Gastroesophageal sphincter (tissue), 3 donors: ENCODE results near the gene CA5B.

ENCODE experiments used
- EP300 ChIP-seq: sonication (generic); formaldehyde crosslinking; IDR thresholded peaks from one replicate; pipeline ENCODE4 v1.6.1; 2017; ENCODE audit warnings: antibody characterized with exemption, mild to moderate bottlenecking
- POLR2A ChIP-seq, 2 donors: fragments of 450-650 bp; IDR thresholded peaks; one replicate each; pipeline ENCODE4 v1.6.1; 2017; ENCODE audit warnings: antibody characterized with exemption in 2 of 2, mild to moderate bottlenecking in 2 of 2, moderate library complexity in 1 of 2
- POLR2AphosphoS5 ChIP-seq: sonication (generic); formaldehyde crosslinking; IDR thresholded peaks from one replicate; pipeline ENCODE4 v1.6.1; 2017; ENCODE audit warnings: antibody characterized with exemption
- TF ChIP-seq, protein P1 (sequence below), 4 experiments: fragments of 200-600 bp in 2 of 4; fragments of 450-650 bp in 2 of 4; sonication (generic) in 1 of 4; IDR thresholded peaks; one replicate each; pipeline ENCODE4 v1.5.1; 2017 to 2019; ENCODE audit warnings: antibody characterized with exemption in 4 of 4, mild to moderate bottlenecking in 2 of 4, moderate library complexity in 2 of 4

DNA sequence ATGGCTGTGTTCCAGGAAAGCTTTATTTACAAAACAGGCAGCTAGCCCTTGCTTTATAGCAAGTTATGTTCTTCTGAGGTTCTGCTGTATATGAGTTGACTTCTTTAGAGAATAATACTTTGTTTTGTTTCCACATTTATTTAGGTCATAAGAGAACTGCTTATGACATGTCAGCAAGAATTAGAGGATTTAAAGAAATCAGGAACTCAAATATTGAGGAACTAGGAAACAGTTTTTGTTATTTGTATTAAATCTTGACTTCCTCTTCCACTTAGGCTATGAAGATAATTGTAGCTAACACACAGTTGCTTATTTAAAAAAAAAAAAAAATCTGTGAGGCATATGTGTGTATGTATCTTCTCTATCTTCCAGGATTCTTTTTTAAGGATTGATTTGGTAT lies 66.5 kb downstream of the CA5B start:
- TF ChIP-seq, protein P1, sequence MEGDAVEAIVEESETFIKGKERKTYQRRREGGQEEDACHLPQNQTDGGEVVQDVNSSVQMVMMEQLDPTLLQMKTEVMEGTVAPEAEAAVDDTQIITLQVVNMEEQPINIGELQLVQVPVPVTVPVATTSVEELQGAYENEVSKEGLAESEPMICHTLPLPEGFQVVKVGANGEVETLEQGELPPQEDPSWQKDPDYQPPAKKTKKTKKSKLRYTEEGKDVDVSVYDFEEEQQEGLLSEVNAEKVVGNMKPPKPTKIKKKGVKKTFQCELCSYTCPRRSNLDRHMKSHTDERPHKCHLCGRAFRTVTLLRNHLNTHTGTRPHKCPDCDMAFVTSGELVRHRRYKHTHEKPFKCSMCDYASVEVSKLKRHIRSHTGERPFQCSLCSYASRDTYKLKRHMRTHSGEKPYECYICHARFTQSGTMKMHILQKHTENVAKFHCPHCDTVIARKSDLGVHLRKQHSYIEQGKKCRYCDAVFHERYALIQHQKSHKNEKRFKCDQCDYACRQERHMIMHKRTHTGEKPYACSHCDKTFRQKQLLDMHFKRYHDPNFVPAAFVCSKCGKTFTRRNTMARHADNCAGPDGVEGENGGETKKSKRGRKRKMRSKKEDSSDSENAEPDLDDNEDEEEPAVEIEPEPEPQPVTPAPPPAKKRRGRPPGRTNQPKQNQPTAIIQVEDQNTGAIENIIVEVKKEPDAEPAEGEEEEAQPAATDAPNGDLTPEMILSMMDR (IDR thresholded peaks at IDR 0.05), result no peak
- no peak for TF ChIP-seq POLR2A (IDR thresholded peaks at IDR 0.05)
- no peak for TF ChIP-seq EP300
- TF ChIP-seq POLR2AphosphoS5, result no peak
